Suprapubic skin (tissue), 4 donors: Measurements from ENCODE around the gene CENPK. TPM values are rescaled to one million over a fixed set of nuclear protein-coding genes. Genes with fewer than 3 reads are reported as not detected.

ENCODE experiments used
- DNase-seq, 2 donors: peaks; one replicate each; pipeline ENCODE4 v3.0.0-alpha.2; 2019; ENCODE audit warnings: low spot score in 2 of 2
- H3K27ac ChIP-seq: fragments of 200-600 bp; sonication (generic); one replicate; pipeline ENCODE4 v1.5.1; 2019
- H3K27me3 ChIP-seq: fragments of 200-600 bp; sonication (generic); one replicate; pipeline ENCODE4 v1.5.1; 2019
- H3K36me3 ChIP-seq: fragments of 200-600 bp; sonication (generic); one replicate; pipeline ENCODE4 v1.5.1; 2019
- H3K4me1 ChIP-seq: fragments of 200-600 bp; sonication (generic); one replicate; pipeline ENCODE4 v1.5.1; 2019
- H3K4me3 ChIP-seq: fragments of 200-600 bp; sonication (generic); one replicate; pipeline ENCODE4 v1.5.1; 2019; ENCODE audit warnings: mild to moderate bottlenecking
- H3K9me3 ChIP-seq: fragments of 200-600 bp; sonication (generic); one replicate; pipeline ENCODE4 v1.5.1; 2019
- CTCF ChIP-seq, 2 donors: fragments of 200-600 bp in 1 of 2; fragments of 450-650 bp in 1 of 2; sonication (generic) in 1 of 2; IDR thresholded peaks; one replicate each; pipeline ENCODE4 v1.5.1; 2016 to 2019; ENCODE audit warnings: antibody characterized with exemption in 2 of 2, mild to moderate bottlenecking in 1 of 2, moderate library complexity in 1 of 2
- EP300 ChIP-seq: sonication (generic); formaldehyde crosslinking; IDR thresholded peaks from one replicate; pipeline ENCODE4 v1.6.1; 2017; ENCODE audit warnings: antibody characterized with exemption
- POLR2A ChIP-seq, 2 donors: fragments of 450-650 bp; IDR thresholded peaks; one replicate each; pipeline ENCODE4 v1.6.1; 2017; ENCODE audit warnings: antibody characterized with exemption in 2 of 2, mild to moderate bottlenecking in 2 of 2, moderate library complexity in 2 of 2
- POLR2AphosphoS5 ChIP-seq, 3 donors: sonication (generic); formaldehyde crosslinking; IDR thresholded peaks; one replicate each; pipeline ENCODE4 v1.6.1; 2017; ENCODE audit warnings: antibody characterized with exemption in 3 of 3
- WGBS: methylation state at CpG from one replicate; pipeline ENCODE4 v1.1.5; 2018; 5-methylcytosine and 5-hydroxymethylcytosine counted together
- total RNA-seq, 4 donors: library from RNA; depleted of rRNA; stranded (reverse); fragments of >200 nt; gene quantifications; one replicate each; pipeline ENCODE4 v1.1.0, GENCODE V29; 2016

CENPK gene
- total RNA-seq, 4 donors from 2014 or later, result 1.2 to 7.9 (median 1.7) TPM

DNA sequence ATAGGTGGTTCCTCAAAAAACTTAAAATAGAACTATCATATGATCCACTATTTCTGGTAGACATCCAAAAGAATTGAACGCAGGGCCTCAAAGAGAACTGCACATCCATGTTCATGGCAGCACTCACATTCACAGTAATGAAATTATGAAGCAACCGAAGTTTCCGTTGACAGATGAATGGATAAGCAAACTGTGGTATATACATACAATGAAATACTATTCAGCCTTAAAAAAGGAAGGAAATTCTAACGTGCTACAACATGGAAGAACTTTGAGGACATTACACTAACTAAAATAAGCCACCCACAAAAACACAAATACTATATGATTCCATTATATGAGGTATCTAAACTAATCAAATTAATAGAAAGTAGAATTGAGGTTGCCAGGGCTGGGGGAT, 18.5 kb downstream of the CENPK start:
- Histone ChIP-seq H3K9me3 (no peaks in the 10 kb centered on the region), H3K36me3 (no peaks in the 10 kb centered on the region), H3K4me3 (no peak overlapping the region), H3K4me1 (no peaks in the 10 kb centered on the region), H3K27me3 (no peaks in the 10 kb centered on the region), H3K27ac (no peak overlapping the region)
- DNase-seq, result no peak
- no peak for TF ChIP-seq CTCF (IDR thresholded peaks at IDR 0.05)
- WGBS, result 98% methylated on average over 4 of the region's 4 CpGs

DNA sequence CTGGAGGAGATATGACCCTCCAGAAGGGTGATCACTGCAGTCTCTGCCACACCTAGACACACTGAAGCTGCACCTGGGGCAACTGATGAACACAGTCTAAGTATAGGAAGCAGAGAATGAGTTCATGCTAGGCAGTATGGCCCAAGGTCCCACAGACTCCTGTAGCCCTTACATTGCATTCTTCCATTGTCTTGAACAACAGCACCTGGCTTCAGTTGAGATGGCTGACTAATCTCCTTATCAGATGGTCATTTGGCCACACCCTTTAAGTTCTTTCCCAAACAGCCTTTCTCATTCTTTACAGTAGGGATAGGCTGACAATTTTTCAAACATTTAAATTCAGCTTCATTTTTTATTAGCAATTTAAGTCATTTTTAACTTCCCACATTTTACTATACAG, 23.1 kb downstream of the CENPK start:
- no peaks in the 10 kb centered on the region for H3K36me3 ChIP-seq
- no peaks in the 10 kb centered on the region for H3K9me3 ChIP-seq
- H3K4me3 ChIP-seq, result no peak overlapping the region
- no peak for TF ChIP-seq CTCF (IDR thresholded peaks at IDR 0.05)
- TF ChIP-seq POLR2AphosphoS5 (IDR thresholded peaks at IDR 0.05), result no peak
- no peak for TF ChIP-seq POLR2A (IDR thresholded peaks at IDR 0.05)
- no peak for TF ChIP-seq EP300
- DNase-seq, result no peak
- no peaks in the 10 kb centered on the region for H3K4me1 ChIP-seq
- no peaks in the 10 kb centered on the region for H3K27me3 ChIP-seq
- H3K27ac ChIP-seq, result no peak overlapping the region

GRCh38 chr5:65535529-65535987, 27.4 kb downstream of the CENPK start:
- no peaks in the 10 kb centered on the region for H3K36me3 ChIP-seq
- DNase-seq, result no peak
- no peaks in the 10 kb centered on the region for H3K4me1 ChIP-seq
- H3K27me3 ChIP-seq, result no peaks in the 10 kb centered on the region
- TF ChIP-seq POLR2A (IDR thresholded peaks at IDR 0.05) (no peak), POLR2AphosphoS5 (IDR thresholded peaks at IDR 0.05) (no peak), EP300 (no peak), CTCF (IDR thresholded peaks at IDR 0.05) (no peak)
- H3K27ac ChIP-seq, result no peak overlapping the region
- H3K9me3 ChIP-seq, result no peaks in the 10 kb centered on the region
- no peak overlapping the region for H3K4me3 ChIP-seq
- 96% methylated on average over 6 of the region's 6 CpGs for WGBS

DNA sequence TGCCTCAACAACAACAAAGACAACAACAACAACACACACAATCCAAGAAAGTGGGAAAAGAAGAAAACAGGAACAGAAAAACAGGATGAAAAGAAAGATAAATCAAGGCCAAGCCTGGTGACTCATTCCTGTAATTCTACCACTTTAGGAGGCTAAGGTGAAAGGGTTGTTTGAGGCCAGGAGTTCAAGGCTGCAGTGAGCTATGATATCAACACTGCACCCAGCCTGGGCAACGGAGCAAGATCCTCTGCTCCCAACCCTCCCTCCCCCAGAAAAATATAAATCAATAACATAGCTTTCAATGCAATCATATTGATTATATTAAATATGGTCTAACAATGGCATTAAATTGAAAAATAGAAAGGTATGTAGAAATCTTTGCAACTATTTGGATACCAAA, 32.1 kb downstream of the CENPK start:
- H3K9me3 ChIP-seq, result no peaks in the 10 kb centered on the region
- no peak for DNase-seq
- H3K4me3 ChIP-seq, result no peak overlapping the region
- no peaks in the 10 kb centered on the region for H3K36me3 ChIP-seq
- no peak for TF ChIP-seq POLR2A (IDR thresholded peaks at IDR 0.05)
- TF ChIP-seq POLR2AphosphoS5 (IDR thresholded peaks at IDR 0.05), result no peak
- TF ChIP-seq EP300, result no peak
- no peak for TF ChIP-seq CTCF (IDR thresholded peaks at IDR 0.05)
- no peak overlapping the region for H3K27ac ChIP-seq
- WGBS, result 89% methylated on average over 1 of the region's 1 CpG
- no peaks in the 10 kb centered on the region for H3K27me3 ChIP-seq
- no peaks in the 10 kb centered on the region for H3K4me1 ChIP-seq

DNA sequence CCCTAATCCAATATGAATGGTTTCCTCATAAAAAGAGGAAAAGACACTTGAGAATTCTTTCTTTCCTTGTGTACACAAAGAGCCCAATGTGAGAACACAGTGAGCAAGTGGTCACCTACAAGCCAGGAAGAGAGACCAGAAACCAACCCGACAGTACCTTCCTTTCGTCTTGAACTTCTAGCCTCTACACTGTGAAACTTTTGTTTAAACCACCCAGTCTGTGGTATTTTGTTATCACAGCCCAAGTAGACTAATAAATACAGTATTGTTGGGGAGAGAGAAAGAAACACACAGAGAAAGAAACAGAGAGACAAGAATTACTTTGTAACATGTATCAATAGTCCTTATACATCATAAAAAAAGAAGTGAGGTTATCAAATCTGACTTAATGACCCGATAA, 37.2 kb downstream of the CENPK start:
- no peak for TF ChIP-seq EP300
- no peak for TF ChIP-seq CTCF (IDR thresholded peaks at IDR 0.05)
- TF ChIP-seq POLR2A (IDR thresholded peaks at IDR 0.05), result no peak
- no peak for TF ChIP-seq POLR2AphosphoS5 (IDR thresholded peaks at IDR 0.05)
- 87% methylated on average over 3 of the region's 3 CpGs for WGBS
- H3K4me1 ChIP-seq, result no peaks in the 10 kb centered on the region

More for the DNA sequence above, 37.2 kb downstream of the CENPK start:
- Histone ChIP-seq H3K4me3 (no peak overlapping the region), H3K36me3 (no peaks in the 10 kb centered on the region), H3K27me3 (no peaks in the 10 kb centered on the region), H3K27ac (no peak overlapping the region), H3K9me3 (no peaks in the 10 kb centered on the region)
- DNase-seq, result no peak
